ENCODE measurements around the gene BCCIP.

Gene BCCIP

DNA sequence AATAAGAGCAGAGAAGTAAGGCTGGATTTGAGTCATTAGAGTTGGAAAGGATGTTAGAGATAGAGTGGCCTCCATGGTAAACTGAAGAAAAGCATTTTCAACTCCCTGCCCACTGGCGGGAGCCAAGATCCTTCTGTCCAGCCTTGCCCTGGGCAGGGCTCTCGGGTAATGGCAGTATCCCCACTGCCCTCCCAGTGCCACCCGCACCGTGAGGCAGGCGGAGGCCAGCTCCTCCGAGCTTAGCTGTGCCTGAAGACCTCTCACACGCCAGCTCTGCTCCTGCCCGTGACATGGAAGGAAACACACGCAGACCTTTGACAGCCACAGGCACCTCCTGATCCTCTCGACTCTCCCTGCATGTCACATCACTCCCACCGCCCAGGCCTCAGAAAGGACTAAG lies 22.3 kb downstream of the BCCIP start:
- DNase-seq: no peak

DNA sequence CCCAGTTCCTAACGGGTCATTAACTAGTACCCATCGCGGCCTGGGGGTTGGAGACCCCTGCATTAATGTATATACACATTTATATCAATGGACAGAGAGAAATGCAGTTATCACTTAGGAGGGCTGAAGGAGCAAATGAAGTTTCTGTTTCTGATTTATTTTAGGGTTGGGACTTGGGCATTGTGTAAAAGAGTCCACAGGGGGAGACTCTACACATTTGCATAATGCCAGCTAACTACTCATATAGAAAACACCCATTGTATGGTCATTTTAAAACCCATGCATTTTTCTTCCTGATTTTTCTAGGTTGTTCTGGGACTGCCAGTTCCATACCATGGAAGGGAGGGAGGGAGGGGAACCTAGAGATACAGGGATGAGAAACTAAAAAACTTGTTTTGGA lies 23.5 kb downstream of the BCCIP start:
- DNase-seq: no peak

DNA sequence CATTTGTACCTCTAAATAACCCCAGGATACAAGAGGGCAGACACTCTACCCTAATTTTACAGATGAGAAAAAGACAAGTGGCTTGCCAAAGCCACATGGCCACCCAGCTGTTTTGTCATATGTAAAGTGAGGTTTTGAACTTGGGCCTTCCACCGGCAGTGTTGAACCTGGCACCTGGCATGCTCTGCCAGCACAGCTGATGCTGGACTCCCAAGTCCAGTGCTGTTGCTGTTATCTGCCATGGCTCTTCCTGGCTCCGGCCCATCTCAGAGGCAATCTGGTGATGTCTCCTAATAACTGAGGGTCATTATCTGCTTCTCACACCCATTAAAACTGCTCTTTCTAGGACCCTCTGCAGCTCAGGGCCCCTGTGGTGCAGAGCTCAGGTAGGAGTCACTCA lies 25.0 kb downstream of the BCCIP start:
- no peak for DNase-seq

DNA sequence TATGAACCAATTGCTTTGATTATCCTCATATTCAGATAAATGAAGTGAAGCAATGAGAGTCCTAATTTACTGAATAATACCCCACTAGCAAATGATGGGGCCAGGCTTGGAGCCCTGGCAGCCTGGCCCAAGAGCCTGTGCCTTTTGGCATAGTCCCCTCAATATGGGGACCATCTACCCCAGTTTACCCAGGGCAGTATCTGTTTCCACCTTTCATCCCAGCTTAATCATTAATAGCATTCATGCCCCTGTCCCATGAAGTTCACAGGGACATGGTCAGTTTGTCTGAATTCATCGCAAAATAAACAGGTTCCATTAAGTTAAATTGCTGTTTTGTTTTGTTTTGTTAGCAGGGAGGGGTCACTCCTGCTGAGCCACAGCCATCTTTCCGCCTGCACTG lies 25.5 kb downstream of the BCCIP start:
- no peak for DNase-seq

DNA sequence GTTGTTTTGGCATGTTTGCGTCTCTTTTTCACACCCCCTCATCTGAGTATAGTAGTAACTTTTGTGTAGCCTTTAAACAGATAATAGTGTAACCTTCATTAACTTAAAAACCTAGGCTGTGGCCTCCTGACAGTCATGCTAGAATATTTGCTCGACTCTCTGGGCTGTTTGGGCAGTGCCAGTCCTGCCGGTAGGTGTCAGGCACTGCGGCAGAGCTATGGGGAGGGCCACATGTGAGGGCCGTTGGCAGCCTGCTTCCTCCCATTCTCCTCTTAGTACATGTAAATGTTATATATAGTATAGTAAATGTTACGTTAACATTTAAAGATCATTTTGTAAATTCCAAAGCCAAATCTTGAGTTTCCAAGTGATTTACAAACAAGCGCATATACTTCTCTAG lies 26.1 kb downstream of the BCCIP start:
- no peak for DNase-seq

DNA sequence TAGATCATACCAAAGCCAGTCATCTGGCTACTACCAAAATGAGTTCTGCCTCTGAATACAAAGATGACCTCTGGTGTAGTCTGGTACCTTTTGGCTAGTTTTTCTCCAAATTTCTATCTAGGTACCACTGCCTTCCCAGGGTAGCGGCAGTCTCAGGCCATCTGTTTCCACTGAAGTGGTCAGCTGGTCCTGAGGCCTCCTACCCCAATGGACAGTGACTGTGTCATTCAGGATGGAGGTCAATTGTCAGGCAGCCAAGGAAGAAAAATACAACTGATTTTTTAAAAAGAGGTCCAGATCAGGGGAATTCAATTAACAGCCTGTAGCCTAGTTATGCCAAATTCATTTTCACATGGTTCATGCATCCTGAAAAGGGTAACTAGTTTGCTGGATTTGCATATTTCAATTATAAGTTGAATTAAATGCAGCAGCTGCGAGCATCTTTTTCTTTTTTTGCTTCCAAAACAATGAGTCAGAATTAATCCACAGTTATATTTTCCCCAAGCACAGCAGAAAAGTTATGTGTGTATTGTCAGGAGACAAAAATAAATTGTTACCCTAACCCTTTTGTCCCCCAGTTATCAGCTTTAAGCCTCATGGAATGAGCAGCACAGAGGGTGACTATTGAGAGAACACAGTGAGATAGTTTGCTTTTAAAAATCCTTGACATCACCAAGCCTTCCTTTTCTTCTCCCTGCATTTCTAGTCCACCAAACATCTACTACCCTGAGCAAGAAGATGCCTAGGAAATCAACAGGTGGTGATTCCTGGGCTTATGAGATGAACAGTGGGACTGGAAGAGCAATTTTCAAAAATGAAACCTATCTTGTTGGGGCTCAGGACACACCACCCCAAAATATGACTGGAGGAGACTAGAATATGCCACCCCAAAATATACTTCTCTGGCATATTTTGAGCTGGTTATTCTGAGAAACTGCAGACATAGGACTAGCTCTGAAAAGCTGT lies 27.7 kb downstream of the BCCIP start:
- DNase-seq: no peak

DNA sequence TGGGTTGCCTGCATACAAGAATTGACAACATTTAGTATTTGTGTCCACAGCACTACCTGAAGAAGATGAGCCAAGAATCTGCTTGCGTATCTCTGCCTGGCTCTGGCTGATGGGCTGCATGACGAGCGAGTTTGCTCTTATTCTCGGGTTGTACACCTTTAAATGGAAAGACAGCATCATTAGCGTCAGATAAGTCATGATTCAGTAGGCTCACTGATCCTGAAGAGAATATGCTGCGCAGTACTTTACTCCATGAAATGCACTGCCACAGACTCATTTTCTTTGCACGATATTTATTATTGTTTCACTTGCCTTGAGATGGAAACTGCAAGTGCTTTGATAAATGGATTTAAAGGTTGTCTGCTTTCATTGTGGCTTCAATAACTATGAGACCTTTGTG lies 29.1 kb downstream of the BCCIP start:
- no peak for DNase-seq

DNA sequence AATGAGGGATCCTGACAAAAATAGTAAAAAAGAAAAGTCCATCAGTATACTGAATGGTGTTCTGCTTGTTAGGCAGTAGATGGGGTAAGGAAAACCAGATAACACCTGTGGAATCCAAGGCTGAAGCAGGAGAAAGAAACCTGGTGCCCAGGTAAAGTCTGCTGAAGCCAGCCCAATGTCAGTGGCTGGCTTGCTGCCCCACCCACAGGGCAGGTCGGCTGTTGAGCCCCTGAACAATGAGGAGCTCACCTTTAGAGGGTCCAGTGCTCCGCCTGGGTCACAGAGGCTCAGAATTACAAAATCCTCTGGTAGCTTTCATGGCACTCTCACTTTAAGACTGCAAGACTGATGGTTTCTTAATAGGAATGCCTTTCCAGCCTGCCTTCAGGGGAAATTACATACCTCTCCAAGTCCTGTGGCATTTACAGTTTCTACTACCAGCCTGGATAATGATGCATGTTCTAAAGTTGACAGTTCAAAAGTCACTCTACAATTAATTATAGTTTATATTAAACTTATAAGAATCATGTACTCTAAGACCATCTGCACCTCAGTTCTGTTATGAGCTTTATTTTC lies 33.9 kb downstream of the BCCIP start:
- no peak for DNase-seq

DNA sequence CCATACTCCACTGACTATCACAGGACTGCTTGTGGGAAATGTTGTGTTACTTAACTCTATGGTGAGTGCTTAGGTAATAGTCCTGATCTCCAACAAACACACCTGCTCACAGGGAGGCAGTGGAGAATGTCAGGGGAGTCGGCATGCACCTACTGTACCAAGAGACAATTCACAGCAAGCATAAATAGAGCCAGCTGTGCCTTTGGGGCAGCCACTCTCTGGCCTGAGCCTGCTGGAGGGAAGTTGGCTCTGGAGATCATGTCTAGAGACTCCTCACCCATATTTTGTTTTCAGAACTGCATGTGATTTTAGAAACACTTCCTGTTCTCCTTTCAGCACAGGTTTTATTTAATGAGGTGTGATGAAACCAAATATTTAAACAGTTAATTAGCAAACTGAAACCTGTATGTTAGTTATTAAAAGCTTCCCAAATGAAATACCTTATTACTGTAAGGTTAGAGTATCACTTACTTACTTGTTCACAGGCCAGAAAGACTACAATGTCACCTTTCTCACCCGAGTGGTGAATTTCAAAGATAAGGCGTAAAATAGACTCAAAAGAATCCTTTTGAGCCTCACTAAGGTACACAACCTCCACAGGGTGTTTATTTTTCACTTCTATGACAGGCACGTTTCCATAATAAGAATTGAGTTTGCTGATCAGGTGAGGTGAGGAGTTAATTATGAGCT lies 35.9 kb downstream of the BCCIP start:
- DNase-seq: no peak

DNA sequence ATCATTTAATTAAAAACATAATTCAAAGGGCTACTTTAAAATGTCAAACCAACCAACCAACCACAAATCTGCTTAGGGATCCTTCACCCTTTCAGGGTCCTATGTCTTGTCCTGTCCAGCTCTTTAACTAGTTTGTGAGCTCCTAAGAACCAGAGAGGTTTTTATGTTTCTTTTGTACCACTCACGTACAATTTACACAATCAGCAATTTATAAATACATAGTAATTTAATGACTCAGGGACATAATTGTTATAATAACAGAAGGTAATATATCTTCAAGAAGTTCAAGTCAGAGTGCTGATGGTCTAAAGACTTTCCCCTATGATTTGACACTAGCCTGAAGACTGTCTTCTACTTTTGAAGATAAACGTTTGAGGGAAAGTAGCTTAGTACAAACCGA lies 41.8 kb downstream of the BCCIP start:
- no peak for DNase-seq

DNA sequence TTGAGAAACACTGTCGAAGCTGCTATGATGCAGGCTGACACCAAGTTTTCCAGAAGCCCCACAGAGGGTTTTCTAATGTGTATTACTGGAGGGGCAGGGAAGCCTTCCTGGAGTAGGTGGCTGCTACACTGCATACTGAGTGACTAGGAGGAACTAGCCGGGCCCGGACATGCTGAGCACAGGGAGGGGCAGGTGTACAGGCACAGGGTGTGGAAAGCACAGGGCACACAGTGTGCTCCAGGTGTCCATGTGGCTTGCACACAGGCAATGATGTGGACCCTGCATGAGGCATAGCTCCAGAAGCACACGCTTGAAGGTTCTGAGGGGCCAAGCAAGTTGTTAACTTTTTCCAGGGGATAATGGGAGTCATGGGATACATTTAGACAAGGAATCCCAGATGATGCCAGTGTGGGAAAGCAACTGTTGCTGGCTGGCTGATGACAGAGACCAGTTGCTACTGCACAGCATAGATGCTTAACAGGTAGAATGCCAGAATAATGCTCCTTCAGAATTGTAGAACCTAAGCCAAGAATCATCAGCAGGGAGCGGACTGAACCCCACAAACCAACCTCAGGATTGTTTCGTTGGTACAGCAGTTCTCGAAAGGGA lies 43.2 kb downstream of the BCCIP start:
- no peak for DNase-seq

DNA sequence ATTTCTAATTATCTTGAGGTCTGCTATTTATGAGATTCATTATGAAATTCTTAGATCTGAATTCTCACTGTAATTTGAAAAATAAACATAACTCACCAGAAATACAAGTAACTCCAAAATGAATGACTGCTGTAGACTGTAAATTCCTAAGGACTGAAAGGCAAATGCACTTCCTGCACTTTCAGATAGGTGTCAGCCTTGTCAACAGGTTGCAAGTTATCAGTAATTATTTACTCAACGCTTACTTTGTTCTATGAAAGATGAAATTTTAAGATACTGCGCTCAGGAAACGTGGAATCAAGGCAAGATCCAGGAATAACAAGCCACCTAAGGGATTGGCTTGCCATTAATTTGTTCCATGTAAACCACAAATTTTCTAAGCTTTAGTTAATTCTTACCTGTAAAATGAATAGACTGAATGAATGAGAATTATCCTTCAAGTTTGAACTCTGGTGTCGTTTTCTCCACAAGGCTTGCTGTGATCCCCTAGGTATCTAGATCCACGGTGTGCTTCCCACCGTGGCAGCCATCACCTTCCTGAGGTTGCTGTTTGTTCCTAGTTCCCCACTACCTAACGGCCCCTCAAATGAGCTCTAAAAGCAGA lies 45.1 kb downstream of the BCCIP start:
- peak; percentile 16 for DNase-seq

DNA sequence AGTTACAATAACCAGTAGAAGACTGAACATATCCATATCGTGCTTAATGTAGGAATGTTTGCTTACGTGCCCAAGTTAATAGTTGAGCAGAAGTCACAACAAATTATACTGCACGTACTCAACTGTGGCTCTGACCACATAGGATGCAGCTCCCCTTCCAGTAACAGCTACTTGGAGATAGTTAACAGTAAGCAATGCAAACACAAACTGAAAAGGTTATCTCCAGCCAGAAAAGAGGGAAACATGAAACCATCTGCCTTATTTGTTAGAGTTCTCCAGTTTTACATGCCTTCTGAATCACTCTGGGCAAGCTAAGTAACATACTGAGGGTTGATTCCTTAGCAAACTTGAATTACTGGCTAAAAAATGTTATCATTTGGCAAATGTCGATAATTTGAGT lies 48.0 kb downstream of the BCCIP start:
- DNase-seq: no peak

DNA sequence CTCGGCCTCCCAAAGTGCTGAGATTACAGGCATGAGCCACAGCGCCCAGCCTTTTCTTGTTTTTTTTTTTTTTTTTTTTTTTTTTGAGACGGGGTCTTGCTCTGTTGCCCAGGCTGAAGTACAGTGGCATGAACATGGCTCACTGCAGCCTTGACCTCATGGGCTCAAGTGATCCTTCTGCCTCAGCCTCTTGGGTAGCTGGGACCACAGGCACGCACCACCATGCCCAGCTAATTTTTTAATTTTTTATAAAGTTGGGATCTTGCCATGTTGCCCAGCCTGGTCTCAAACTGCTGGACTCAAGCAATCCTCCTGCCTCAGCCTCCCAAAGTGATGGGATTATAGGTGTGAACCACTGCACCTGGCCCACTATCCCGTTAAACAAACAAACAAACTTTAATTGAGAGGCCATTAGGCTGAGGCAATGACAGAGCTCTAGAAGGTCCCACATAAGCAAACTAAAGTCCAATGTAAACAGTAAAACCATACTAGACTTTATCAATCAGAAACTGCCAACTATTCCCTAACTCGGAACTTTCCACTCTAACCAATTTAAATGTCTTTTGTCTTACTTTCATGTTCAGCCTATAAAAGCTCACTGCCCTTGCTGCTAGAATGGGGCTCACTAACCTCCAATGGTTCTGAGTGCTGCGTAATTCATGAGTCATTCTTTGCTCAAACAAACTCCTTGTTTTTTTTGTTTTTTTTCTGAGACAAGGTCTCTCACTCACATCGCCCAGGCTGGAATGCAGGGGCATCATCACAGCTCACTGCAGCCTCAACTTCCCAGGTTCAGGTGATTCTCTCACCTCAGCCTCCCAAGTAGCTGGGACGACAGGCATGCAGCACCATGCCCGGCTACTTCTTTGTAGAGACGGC lies 55.9 kb downstream of the BCCIP start:
- no peak for DNase-seq

DNA sequence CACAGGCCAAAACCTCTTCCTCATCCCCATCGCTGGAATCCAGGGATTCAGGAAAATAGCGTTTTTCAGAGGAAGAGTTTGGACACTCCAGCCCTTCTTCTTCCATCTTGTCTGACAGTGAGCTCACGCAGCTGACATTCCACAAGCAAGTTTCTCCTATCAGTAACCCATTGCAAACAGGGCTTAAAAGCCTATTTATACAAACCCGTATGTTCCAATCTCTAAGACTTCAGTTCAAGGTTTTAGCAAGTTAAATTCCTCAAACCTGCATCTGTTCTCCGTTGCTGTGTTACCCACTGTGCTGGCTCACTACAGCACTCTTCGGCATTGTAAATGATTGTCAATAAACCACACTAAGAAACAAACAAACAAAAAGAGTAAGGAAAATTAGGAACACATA lies 57.4 kb downstream of the BCCIP start:
- no peak for DNase-seq

DNA sequence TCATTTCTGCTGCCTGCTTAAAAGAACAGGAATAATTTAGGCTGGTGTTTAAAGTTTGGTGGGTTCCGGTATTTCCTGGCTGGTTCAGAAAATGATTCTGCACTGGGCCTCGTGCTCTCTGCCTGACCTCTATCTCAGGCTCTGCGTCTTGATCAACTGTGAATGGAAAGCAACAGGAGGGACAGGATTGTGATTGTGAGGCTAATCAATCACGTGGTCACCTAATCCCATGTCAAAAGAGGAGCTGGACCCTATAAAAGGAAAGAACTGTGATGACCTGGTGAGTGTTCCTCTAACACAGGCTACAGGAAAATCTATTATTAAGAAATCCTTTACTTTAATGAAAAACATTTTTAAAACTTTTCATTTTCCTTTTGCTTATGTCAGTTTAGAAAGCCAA lies 57.8 kb downstream of the BCCIP start, which contains the start of gene DHX32:
DHX32 (minus strand) TSS at position 101 of the 400 bp plus-strand sequence. CDS start 468 bp downstream, outside the sequence.
- DNase-seq: no peak

DNA sequence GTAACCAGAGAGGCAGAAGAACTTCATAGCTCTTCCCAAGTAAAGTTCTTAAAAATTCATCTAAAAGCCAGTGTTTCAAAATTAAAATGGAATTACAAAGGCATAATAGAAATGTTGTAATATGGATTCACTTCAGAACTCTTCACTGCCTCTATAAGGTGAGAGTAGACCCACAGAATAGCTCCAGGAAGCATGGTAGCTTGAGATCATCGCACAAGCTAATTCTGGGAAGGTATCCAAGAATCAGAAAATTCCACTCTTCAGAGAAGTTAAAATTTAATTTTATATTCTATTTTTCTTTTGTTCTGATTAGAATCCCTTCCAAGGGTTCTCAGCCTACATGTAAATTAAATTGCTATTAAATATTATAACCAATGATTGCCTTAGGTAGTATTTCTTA lies 59.2 kb downstream of the BCCIP start:
- no peak for DNase-seq

DNA sequence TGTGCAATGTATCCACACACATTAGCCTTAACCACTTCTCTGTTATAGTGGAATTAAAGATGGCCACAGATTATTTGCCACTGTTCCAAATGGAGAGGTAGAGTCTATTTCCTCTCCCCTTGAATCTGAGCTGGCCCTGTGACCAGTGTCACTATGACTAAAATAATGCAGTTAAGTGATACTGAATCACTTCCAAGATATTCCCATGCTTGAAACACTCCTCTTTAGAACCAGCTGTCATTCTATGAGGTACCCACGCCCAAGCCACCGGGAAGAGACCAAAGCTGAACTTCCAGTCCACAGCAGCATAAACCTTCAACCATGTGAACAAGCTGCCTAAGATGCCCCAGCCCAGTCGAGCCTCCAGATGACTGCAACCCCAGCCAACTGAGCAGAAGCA lies 59.9 kb downstream of the BCCIP start:
- no peak for DNase-seq
